Adrenal gland (tissue), 5 donors: ENCODE data around the gene TRAPPC10.

Source experiments
- POLR2A ChIP-seq, 2 donors: fragments of 450-650 bp; IDR thresholded peaks; one replicate each; pipeline ENCODE4 v1.6.1; 2017; ENCODE audit warnings: antibody characterized with exemption in 2 of 2, mild to moderate bottlenecking in 2 of 2, moderate library complexity in 1 of 2
- TF ChIP-seq, protein P1 (sequence below), 6 experiments: fragments of 450-650 bp in 4 of 6; fragments of 200-600 bp in 2 of 6; sonication (generic) in 1 of 6; IDR thresholded peaks; 1 replicate in 5 of 6; 2 replicates in 1 of 6; pipeline versions ENCODE4 v1.5.1 to v1.8.0; 2016 to 2021; ENCODE audit warnings: antibody characterized with exemption in 6 of 6, mild to moderate bottlenecking in 2 of 6, moderate library complexity in 1 of 6
- donor health status: DM: no; HTN: no; CAD: no.

- TF ChIP-seq, protein P1, sequence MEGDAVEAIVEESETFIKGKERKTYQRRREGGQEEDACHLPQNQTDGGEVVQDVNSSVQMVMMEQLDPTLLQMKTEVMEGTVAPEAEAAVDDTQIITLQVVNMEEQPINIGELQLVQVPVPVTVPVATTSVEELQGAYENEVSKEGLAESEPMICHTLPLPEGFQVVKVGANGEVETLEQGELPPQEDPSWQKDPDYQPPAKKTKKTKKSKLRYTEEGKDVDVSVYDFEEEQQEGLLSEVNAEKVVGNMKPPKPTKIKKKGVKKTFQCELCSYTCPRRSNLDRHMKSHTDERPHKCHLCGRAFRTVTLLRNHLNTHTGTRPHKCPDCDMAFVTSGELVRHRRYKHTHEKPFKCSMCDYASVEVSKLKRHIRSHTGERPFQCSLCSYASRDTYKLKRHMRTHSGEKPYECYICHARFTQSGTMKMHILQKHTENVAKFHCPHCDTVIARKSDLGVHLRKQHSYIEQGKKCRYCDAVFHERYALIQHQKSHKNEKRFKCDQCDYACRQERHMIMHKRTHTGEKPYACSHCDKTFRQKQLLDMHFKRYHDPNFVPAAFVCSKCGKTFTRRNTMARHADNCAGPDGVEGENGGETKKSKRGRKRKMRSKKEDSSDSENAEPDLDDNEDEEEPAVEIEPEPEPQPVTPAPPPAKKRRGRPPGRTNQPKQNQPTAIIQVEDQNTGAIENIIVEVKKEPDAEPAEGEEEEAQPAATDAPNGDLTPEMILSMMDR (IDR thresholded peaks at IDR 0.05), result no peak
- TF ChIP-seq POLR2A (IDR thresholded peaks at IDR 0.05), result no peak
Measured at GRCh38 chr21:43983860-43984420, 28.2 kb upstream of the TRAPPC10 start.
